HG03097 (cell line): Measurements from ENCODE around the gene SACM1L.

ENCODE experiments used
- ATAC-seq: cut with Tn5 transposase; IDR thresholded peaks from one replicate; pipeline ENCODE4 v1.9.1; 2021; ENCODE audit not compliant: unreplicated experiment, low FRiP score

SACM1L gene

DNA sequence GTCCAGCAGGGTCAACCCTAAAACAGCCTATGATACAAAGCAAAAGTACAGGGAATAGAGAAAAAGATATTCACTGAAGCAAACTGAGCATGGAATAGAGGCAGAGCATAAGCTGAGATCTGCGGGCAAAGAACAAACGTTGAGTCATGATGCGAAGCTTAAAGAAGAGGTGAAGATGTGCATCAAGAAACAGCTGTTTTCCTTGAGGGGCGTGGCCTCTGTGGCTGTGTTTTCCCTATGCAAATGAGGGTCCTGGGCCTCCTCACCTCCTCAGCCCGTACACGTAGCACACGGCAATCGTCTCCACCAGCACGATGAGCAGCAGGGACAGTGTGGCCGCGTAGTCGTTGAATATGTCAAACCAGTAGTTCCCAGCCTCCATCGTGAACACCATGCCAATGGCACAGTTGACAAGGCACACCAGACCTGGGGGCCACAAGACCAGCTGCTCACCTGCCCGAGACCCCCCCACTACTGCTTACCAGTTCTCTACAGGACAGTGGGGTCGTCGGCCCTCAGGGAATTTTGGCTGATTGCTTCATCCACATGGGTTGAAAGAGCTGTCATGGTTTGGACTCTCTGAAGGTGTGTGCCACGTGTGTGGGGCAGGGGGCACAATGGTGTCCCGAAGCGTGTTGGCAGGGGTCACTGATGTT is 73.6 kb downstream of the SACM1L start:
- ATAC-seq = no peak

GRCh38 chr3:45763303-45763675 is 74.1 kb downstream of the SACM1L start:
- no peak for ATAC-seq

- no peak for ATAC-seq
Measured at GRCh38 chr3:45765266-45765851, 76.2 kb downstream of the SACM1L start.

DNA sequence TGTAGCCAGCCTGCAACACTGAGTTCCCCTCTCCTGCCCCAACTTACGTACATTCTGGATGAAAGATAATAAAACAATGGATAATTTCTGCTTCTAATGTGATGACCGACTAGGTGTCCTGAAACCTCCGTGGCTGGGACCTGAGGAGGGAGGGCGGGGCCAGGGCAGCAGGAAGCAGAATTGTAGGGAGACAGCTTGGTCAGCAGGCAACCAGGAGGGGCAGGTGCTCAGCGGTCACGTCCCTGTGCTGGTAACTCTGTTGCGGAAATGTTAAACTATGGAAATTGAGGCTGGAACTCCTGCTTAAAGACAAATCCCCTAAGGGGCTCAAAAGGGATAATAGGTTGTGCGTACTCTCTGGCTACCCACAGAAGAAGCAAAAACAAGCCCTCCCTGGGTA is 76.8 kb downstream of the SACM1L start:
- no peak for ATAC-seq

GRCh38 chr3:45771166-45771775 is 82.1 kb downstream of the SACM1L start:
- no peak for ATAC-seq

GRCh38 chr3:45771831-45772230 is 82.6 kb downstream of the SACM1L start:
- no peak for ATAC-seq

GRCh38 chr3:45772341-45773035 is 83.3 kb downstream of the SACM1L start:
- no peak for ATAC-seq

- ATAC-seq = no peak
Measured at GRCh38 chr3:45773072-45773471, 83.9 kb downstream of the SACM1L start.

DNA sequence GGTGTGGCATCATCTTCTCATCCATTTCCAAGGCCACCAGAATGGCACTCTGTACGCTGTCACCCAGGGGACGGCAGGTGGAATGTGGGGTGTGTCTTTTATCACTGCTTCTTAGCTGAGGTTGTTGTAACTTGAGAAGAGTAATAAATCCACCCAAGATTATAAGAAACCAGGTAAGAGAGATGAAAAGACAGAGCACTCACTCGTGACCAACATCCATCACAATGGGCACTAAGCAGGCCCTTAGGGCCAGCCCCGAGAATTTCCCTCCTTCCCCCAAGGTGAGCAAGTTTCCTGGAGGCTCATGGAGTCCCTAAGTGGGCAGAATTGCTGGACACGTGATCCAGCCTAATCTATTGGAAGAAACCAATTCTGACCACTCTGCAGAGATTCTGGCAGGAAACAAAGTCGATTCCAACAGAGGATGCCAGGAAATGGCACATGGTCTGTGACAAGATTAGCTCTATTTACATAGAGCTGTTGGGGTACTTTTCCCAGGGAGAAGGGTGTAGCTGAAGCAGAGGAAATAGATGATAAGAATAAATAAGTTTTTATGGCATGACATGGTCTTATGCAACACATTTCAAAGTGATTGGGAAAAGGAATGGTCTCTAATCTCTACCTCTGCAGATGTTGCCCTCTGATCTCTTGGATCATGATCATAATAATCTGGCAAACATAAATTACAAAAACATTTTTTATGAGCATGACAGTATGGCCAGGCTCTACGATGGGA is 84.7 kb downstream of the SACM1L start:
- ATAC-seq = no peak

DNA sequence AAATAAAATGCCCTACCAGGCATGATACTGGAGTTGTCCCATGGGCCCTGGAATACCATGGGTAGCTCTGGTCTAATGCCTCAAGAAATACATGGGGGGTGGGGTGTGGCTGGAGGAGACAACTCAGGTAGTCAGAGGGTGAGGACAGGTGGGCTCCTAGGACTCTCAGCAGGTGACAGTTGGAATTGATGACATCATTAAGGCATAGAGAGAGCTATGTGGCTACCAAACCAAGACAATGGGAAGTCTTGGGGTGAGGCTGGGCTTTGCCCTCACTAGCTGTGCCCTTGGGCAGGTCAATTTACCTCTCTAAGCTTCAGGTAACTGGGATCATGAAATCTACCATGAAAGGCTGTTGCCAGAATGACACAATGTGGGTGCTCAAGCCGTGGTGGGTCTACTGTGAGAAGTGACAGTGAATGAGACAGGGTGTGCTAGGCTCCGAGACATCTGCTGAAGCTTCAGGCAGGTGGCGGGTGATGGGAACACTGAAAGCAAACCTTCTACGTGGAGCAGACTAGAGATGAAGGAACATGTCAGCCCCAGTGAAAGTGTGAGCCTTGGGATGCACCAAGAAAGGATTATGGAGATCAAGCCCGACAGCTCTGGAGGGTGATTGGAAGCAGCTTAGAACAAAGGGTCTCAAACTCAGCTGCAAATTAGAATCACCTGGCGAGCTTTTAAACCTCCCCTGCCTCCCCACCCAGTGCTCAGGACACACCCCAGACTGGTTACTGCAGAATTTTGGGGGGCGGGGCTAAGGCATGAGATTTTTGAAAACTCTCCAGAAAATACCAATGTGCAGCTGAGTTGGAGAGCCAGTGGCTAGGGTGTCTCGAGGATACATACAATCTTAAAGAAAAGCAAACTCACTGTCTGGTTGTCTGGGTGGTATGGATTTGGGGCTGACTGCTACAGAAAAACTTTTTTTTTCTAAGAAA is 85.7 kb downstream of the SACM1L start:
- no peak for ATAC-seq

- ATAC-seq = no peak
Measured at GRCh38 chr3:45775571-45776300, 86.5 kb downstream of the SACM1L start.

DNA sequence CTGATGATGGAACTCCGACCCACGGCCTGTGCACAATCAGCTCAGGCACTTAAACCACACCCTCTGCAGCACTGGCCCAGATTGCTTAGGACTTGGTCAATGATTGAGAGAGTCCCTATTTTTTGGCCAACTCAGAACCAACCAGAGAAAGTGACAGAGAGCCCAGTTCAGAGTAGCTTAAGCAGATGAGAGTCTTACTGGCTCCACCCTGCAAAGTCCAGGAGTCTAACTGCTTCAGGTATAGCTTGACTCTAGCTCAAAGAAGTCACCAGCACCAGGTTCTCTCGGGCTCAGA is 87.1 kb downstream of the SACM1L start:
- ATAC-seq = no peak

DNA sequence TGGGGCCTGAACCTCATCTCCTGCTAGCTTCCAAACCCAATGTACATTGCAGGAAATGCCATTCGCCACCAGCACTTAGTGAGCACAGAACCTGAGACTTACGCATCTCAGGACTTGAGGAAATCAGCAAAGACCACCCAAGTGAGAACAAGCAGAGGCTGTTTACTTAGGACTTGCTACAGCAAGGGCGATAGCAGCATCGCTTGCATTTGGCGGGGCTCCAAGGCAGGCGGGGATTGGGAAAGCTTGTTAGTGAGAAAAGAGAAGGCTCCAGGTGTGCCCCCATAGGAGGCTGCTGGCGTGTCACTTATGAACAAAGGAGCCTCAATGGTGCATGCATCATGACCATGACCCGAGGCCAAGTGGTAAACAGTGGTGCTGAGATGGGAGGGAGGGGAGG is 87.4 kb downstream of the SACM1L start:
- no peak for ATAC-seq

DNA sequence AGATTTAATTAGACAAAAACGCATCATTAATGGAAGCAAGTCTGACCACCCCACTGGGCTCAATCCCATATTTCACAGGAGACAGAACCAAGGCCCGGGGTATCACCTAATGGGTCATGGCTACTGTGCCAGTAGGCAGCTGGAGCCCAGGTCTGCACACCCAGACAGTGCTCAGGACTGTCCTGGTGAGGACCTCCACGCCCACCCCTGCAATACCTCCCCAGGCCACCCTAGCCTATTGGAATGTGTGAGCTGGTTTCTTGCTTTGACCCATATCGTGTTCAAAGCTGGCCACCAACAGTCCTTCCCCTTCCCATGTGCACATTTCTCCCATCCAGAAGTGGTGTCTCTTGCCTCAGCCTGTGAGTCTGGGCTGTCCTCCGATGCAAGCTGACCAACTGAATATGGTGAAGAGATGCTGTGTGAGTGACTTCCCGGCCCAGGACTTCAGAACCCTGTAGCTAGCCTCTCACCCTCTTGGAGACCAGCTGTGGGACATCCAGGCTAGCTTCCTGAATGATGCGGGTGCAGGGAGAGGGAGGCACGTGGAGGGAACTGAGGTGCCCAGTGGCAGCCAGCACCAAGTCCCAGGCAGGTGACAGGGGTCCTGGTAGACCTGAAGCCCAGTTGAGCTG is 88.0 kb downstream of the SACM1L start:
- no peak for ATAC-seq

- ATAC-seq = no peak
Measured at GRCh38 chr3:45777746-45778386, 88.7 kb downstream of the SACM1L start.

DNA sequence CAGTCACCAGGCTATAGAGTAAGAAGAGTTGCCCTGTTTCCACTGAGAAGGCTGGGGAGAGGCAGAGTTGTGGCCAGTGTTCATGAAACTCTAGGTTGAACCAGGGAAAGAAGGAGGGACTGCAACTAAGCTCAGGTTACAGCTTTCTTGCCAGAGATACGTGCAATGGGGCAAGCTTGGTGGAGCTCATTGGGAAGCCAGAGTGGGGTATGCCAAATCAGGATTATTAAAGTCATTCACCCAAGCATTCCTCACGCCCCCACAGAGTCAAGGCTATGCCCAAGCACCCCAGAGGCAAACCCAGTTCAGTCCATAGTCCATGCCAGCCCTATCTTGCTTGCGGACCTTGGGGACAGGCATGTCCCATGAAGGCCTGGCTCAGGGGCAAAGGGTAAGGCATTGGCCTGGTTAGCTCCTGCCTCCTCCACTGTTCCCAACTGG is 89.6 kb downstream of the SACM1L start:
- ATAC-seq = no peak

DNA sequence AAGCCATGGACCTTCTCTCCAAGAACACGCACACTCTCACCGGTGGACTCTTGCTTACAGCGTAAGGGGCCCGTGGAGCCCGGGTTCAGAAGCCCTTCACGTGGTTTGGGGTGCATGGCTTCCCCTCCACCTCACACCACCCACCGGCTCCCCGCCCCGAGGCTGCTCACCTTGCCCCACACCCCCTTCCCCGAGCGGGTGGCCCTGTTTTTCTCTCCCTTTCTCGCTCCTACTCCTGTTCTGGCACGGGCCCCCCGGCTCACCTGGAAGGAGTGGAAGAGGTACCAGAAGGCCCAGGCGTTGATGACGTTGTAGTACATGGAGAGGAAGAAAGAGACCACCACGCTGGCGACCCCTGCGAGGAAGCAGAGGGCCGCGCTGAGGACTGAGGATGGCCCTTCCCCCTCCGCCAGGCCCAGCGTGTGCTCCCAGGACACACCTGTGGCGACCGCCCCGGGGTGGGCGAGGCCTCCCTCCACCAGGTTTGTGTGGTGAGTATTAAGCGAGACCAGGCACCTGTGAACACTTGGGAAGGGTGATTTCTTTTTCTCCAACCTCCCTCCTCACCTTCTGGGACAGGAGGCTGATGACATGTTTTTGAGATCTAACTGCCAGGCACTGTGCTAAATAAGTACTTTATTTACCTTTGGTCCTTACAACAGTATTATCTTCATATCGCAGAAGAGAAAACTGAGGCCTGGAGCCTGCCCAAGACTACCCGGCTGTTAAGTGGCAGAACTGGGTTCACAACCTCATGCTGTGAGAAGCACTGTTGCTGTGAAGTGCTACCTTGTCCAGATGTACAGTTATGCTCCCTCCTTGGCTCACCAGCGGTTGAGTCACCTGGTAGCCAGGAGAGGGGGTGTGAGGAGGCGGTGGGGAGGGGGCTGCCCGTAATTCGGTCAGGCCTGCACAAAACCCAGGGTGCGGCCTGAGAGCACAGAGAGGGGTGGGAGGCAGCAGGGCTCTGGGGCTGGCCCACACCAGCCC is 90.8 kb downstream of the SACM1L start:
- ATAC-seq = no peak
